H1 (cell line): Measurements from ENCODE around the gene ADTRP. TPM values are rescaled to one million over a fixed set of nuclear protein-coding genes. Genes with fewer than 3 reads are reported as not detected.

Experiments
- CTCF ChIA-PET: fragments of 300-600 bp; sonication (Branson Sonifier 250); formaldehyde crosslinking; loops from one replicate; lab custom pipeline; 2021; ENCODE audit not compliant: partially characterized antibody; lab: Charles Lee
- POLR2A ChIA-PET: fragments of 300-600 bp; sonication (Branson Sonifier 250); formaldehyde crosslinking; loops from one replicate; lab custom pipeline; 2021; ENCODE audit warnings: inconsistent platforms; ENCODE audit not compliant: partially characterized antibody; lab: Charles Lee
- DNase-seq, 2 experiments: peaks; one replicate each; pipeline versions ENCODE4 v3.0.0 to v3.0.0-alpha.2; 2010 to 2022; ENCODE audit warnings: low spot score in 2 of 2, low read depth in 1 of 2, mixed read lengths in 1 of 2
- FAIRE-seq: peaks from 2 replicates; lab custom pipeline; 2011; peaks lifted over from hg19 to GRCh38; lab: Jason Lieb, UNC
- H2AFZ ChIP-seq: 2 replicates; pipeline ENCODE4 v1.8.1; 2012; ENCODE audit warnings: low read length, inconsistent platforms
- H2AK5ac ChIP-seq: 2 replicates; pipeline ENCODE4 v1.6.1; 2013; ENCODE audit warnings: low read depth, low read length
- H2BK120ac ChIP-seq: replicated peaks from 2 replicates; pipeline ENCODE3; 2013; ENCODE audit warnings: low read depth, low read length, inconsistent platforms
- H2BK12ac ChIP-seq: 2 replicates; pipeline ENCODE4 v1.6.1; 2013; ENCODE audit warnings: low read depth, low read length
- H2BK15ac ChIP-seq: 2 replicates; pipeline ENCODE4 v1.6.1; 2013; ENCODE audit warnings: low read length
- H2BK20ac ChIP-seq: 2 replicates; pipeline ENCODE4 v1.6.1; 2013; ENCODE audit warnings: low read length
- H2BK5ac ChIP-seq: 2 replicates; pipeline ENCODE4 v1.6.1; 2013; ENCODE audit warnings: low read depth, low read length
- H3K14ac ChIP-seq: 2 replicates; pipeline ENCODE4 v1.6.1; 2013; ENCODE audit warnings: inconsistent platforms; ENCODE audit not compliant: insufficient read length
- H3K18ac ChIP-seq: 2 replicates; pipeline ENCODE4 v1.6.1; 2013; ENCODE audit warnings: low read length; ENCODE audit errors: extremely low read depth
- H3K23ac ChIP-seq: 2 replicates; pipeline ENCODE4 v1.6.1; 2013; ENCODE audit warnings: inconsistent platforms; ENCODE audit not compliant: insufficient read length
- H3K23me2 ChIP-seq: 2 replicates; pipeline ENCODE4 v1.6.1; 2013; ENCODE audit warnings: low read depth, low read length
- H3K27ac ChIP-seq: 2 replicates; pipeline ENCODE4 v1.6.1; 2011; ENCODE audit warnings: low read depth, low read length, inconsistent platforms
- H3K27me3 ChIP-seq, 4 experiments: replicated peaks in 1 of 4; 1 replicate in 1 of 4; 2 replicates in 3 of 4; pipeline versions ENCODE4 v1.6.1 to v1.8.1; 2011 to 2013; ENCODE audit warnings: low read length in 3 of 4, mild to moderate bottlenecking in 3 of 4, inconsistent platforms in 2 of 4, mixed read lengths in 2 of 4, moderate library complexity in 1 of 4; ENCODE audit not compliant: control insufficient read depth in 3 of 4, insufficient read depth in 3 of 4; ENCODE audit errors: extremely low read depth in 1 of 4
- H3K36me3 ChIP-seq, 4 experiments: 2 replicates each; pipeline versions ENCODE4 v1.6.1 to v1.8.1; 2011 to 2013; ENCODE audit warnings: mild to moderate bottlenecking in 4 of 4, low read length in 3 of 4, moderate library complexity in 2 of 4, control low read depth in 1 of 4, inconsistent platforms in 1 of 4; ENCODE audit not compliant: insufficient read depth in 4 of 4, control insufficient read depth in 2 of 4
- H3K4ac ChIP-seq: replicated peaks from 2 replicates; pipeline ENCODE3; 2013; ENCODE audit warnings: low read length, low read depth, mixed read lengths, inconsistent platforms; ENCODE audit not compliant: insufficient read length
- H3K4me1 ChIP-seq, 4 experiments: replicated peaks in 1 of 4; 1 replicate in 1 of 4; 2 replicates in 3 of 4; pipeline versions ENCODE4 v1.6.1 to v1.8.1; 2011 to 2013; ENCODE audit warnings: low read length in 3 of 4, inconsistent platforms in 2 of 4, mixed read lengths in 1 of 4; ENCODE audit not compliant: insufficient read depth in 4 of 4, control insufficient read depth in 3 of 4
- H3K4me2 ChIP-seq, 2 experiments: 2 replicates each; pipeline versions ENCODE4 v1.6.1 to v1.8.1; 2011 to 2013; ENCODE audit warnings: low read depth in 2 of 2, low read length in 2 of 2, control low read depth in 1 of 2, inconsistent platforms in 1 of 2, mild to moderate bottlenecking in 1 of 2; ENCODE audit not compliant: insufficient read depth in 1 of 2
- H3K4me3 ChIP-seq, 4 experiments: fragments of 200-600, 300-600 bp in 1 of 4; sonication (generic), shearing (Covaris generic), sonication (Bioruptor Twin) in 1 of 4; 2 replicates each; pipeline versions ENCODE4 v1.5.1 to v1.8.1; 2011 to 2016; ENCODE audit warnings: low read length in 4 of 4, low read depth in 3 of 4, control low read depth in 2 of 4, inconsistent platforms in 2 of 4, mild to moderate bottlenecking in 2 of 4, mixed read lengths in 1 of 4, moderate library complexity in 1 of 4; ENCODE audit not compliant: insufficient read depth in 2 of 4; ENCODE audit errors: extremely low read depth in 1 of 4
- H3K56ac ChIP-seq: replicated peaks from 2 replicates; pipeline ENCODE3; 2013; ENCODE audit warnings: low read depth, mild to moderate bottlenecking, mixed read lengths, low read length, inconsistent platforms; ENCODE audit not compliant: insufficient read length
- H3K79me1 ChIP-seq: 2 replicates; pipeline ENCODE4 v1.6.1; 2013; ENCODE audit warnings: low read depth, low read length, control low read depth
- H3K79me2 ChIP-seq, 2 experiments: 2 replicates each; pipeline versions ENCODE4 v1.6.1 to v1.8.1; 2012 to 2013; ENCODE audit warnings: low read length in 2 of 2, mild to moderate bottlenecking in 2 of 2, inconsistent platforms in 1 of 2; ENCODE audit not compliant: insufficient read depth in 2 of 2, control insufficient read depth in 1 of 2
- H3K9ac ChIP-seq, 4 experiments: replicated peaks in 1 of 4; 1 replicate in 1 of 4; 2 replicates in 3 of 4; pipeline versions ENCODE4 v1.6.1 to v1.8.1; 2011 to 2013; ENCODE audit warnings: low read depth in 3 of 4, low read length in 3 of 4, control low read depth in 2 of 4, mild to moderate bottlenecking in 2 of 4, moderate library complexity in 2 of 4, inconsistent platforms in 1 of 4; ENCODE audit errors: extremely low read depth in 1 of 4
- H3K9me3 ChIP-seq, 2 experiments: 2 replicates each; pipeline versions ENCODE4 v1.6.1 to v1.8.1; 2012 to 2013; ENCODE audit warnings: mild to moderate bottlenecking in 2 of 2, moderate library complexity in 2 of 2, control low read depth in 1 of 2, inconsistent platforms in 1 of 2, low read depth in 1 of 2, low read length in 1 of 2, mixed read lengths in 1 of 2; ENCODE audit not compliant: insufficient read depth in 2 of 2
- H4K20me1 ChIP-seq, 2 experiments: replicated peaks in 1 of 2; 2 replicates each; pipeline versions ENCODE3 to v1.8.1; 2011 to 2013; ENCODE audit warnings: inconsistent platforms in 2 of 2, low read length in 2 of 2, mild to moderate bottlenecking in 1 of 2; ENCODE audit not compliant: insufficient read depth in 2 of 2, control insufficient read depth in 1 of 2
- H4K5ac ChIP-seq: 2 replicates; pipeline ENCODE4 v1.6.1; 2013; ENCODE audit warnings: low read length, low read depth, mixed read lengths, inconsistent platforms; ENCODE audit not compliant: insufficient read length
- H4K8ac ChIP-seq: 2 replicates; pipeline ENCODE4 v1.8.0; 2013; ENCODE audit warnings: mild to moderate bottlenecking, moderate library complexity, low read length, inconsistent platforms; ENCODE audit not compliant: insufficient read depth; ENCODE audit errors: extremely low read depth
- H4K91ac ChIP-seq: replicated peaks from 2 replicates; pipeline ENCODE3; 2013; ENCODE audit warnings: low read length, mixed read lengths, inconsistent platforms; ENCODE audit not compliant: insufficient read length
- BRCA1 ChIP-seq: IDR thresholded peaks from 2 replicates; pipeline ENCODE4 v1.6.1; 2012; ENCODE audit warnings: low read depth, low read length, improper control_type of control experiment
- CHD1 ChIP-seq: IDR thresholded peaks from 2 replicates; pipeline ENCODE4 v1.6.1; 2012; ENCODE audit warnings: low read depth, low read length, improper control_type of control experiment
- EZH2 ChIP-seq: fragments of 200-600 bp; sonication (generic); IDR thresholded peaks from 2 replicates; pipeline ENCODE4 v1.7.1; 2012; ENCODE audit warnings: low read depth, mild to moderate bottlenecking, moderate library complexity, low read length, inconsistent platforms; ENCODE audit not compliant: severe bottlenecking
- JUN ChIP-seq: IDR thresholded peaks from 2 replicates; pipeline ENCODE4 v1.6.1; 2011; ENCODE audit warnings: low read depth, mild to moderate bottlenecking, improper control_type of control experiment, low read length
- JUND ChIP-seq: IDR thresholded peaks from 2 replicates; pipeline ENCODE4 v1.6.1; 2011; ENCODE audit warnings: mild to moderate bottlenecking, improper control_type of control experiment, low read length
- KDM4A ChIP-seq: IDR thresholded peaks from one replicate; pipeline ENCODE4 v1.7.1; 2012; ENCODE audit warnings: low read depth, mild to moderate bottlenecking, moderate library complexity, low read length, inconsistent platforms; ENCODE audit not compliant: severe bottlenecking
- NRF1 ChIP-seq: IDR thresholded peaks from 2 replicates; pipeline ENCODE4 v1.6.1; 2011; ENCODE audit warnings: mild to moderate bottlenecking, low read depth, low read length, improper control_type of control experiment
- PHF8 ChIP-seq: fragments of 200-600 bp; sonication (generic); conservative IDR thresholded peaks from 2 replicates; pipeline ENCODE4 v1.7.1; 2012; ENCODE audit warnings: low read depth, mild to moderate bottlenecking, inconsistent platforms, low read length, moderate library complexity
- RBBP5 ChIP-seq: IDR thresholded peaks from 2 replicates; pipeline ENCODE4 v1.7.1; 2012; ENCODE audit warnings: low read depth, mild to moderate bottlenecking, inconsistent platforms, low read length, moderate library complexity, borderline replicate concordance
- SAP30 ChIP-seq: fragments of 300-600 bp; sonication (generic); IDR thresholded peaks from 2 replicates; pipeline ENCODE4 v1.7.1; 2012; ENCODE audit warnings: low read length, moderate library complexity, mild to moderate bottlenecking, inconsistent platforms; ENCODE audit not compliant: insufficient read depth, insufficient replicate concordance
- SRF ChIP-seq: IDR thresholded peaks from 2 replicates; pipeline ENCODE4 v1.6.1; 2011; ENCODE audit warnings: mild to moderate bottlenecking, low read depth, low read length, moderate library complexity
- SUZ12 ChIP-seq: fragments of 200-600 bp; sonication (generic); IDR thresholded peaks from 2 replicates; pipeline ENCODE4 v1.6.1; 2012; ENCODE audit warnings: mild to moderate bottlenecking, inconsistent platforms, low read length, moderate library complexity, mixed read lengths
- TAF1 ChIP-seq: IDR thresholded peaks from 2 replicates; pipeline ENCODE4 v1.6.1; 2011; ENCODE audit warnings: mild to moderate bottlenecking, low read depth, low read length
- TCF12 ChIP-seq: IDR thresholded peaks from 2 replicates; pipeline ENCODE4 v1.6.1; 2011; ENCODE audit warnings: low read depth, mild to moderate bottlenecking, low read length
- WGBS, 2 experiments: shearing (Covaris generic) in 1 of 2; methylation state at CpG; one replicate each; pipeline versions ENCODE4 v1.1.6 to v1.1.7; 2013 to 2015; ENCODE audit warnings: low lambda C conversion rate in 2 of 2, mixed read lengths in 2 of 2, inconsistent platforms in 1 of 2, low coverage in 1 of 2, missing lambda C conversion rate in 1 of 2; ENCODE audit not compliant: insufficient replicate concordance in 2 of 2, insufficient coverage in 1 of 2, insufficient read length in 1 of 2; ENCODE audit errors: extremely low coverage in 1 of 2, missing lambda C conversion rate in 1 of 2; 5-methylcytosine and 5-hydroxymethylcytosine counted together
- polyA plus RNA-seq, 7 experiments: library from polyadenylated mRNA; depleted of rRNA in 3 of 7; stranded (reverse) in 5 of 7; unstranded in 2 of 7; fragments of >200 nt in 5 of 7; fragments of 200-250 nt in 2 of 7; gene quantifications; 1 replicate in 5 of 7; 2 replicates in 1 of 7; 4 replicates in 1 of 7; pipeline versions ENCODE4 v1.2.1 to v1.2.3, GENCODE V29; 2011 to 2013; ENCODE audit warnings: missing spikeins in 2 of 7, mixed read lengths in 2 of 7
- total RNA-seq: library from RNA; stranded (reverse); fragmentation: NEBNext Ultra II Directional; extraction: Animal tissue kit (Norgen Biotek cat#: 25700); gene quantifications from 2 replicates; pipeline ENCODE4 v1.2.1, GENCODE V29; 2021

Gene ADTRP
- total and polyA plus RNA-seq, 2 of the 8 experiments (the other 6 are each of a cell fraction or from before 2014, with no cell fraction given) = 0.08 to 0.45 TPM

- no peaks in the 10 kb centered on the region for H3K36me3 ChIP-seq
- H4K8ac ChIP-seq = no peak overlapping the region
- no peak overlapping the region for H3K4me2 ChIP-seq
- no peak overlapping the region for H2BK12ac ChIP-seq
- H2BK20ac ChIP-seq = no peak overlapping the region
- no peak overlapping the region for H3K4ac ChIP-seq
- no peak overlapping the region for H2AFZ ChIP-seq
- no peak overlapping the region for H3K23ac ChIP-seq
- H3K56ac ChIP-seq = no peak overlapping the region
- H3K27ac ChIP-seq = no peak overlapping the region
- no peak overlapping the region for H2BK5ac ChIP-seq
- no peaks in the 10 kb centered on the region for H3K79me1 ChIP-seq
- no peak for DNase-seq
- TF ChIP-seq KDM4A = no peak
- no peak for TF ChIP-seq JUN
- no peak for TF ChIP-seq BRCA1
- no peak for TF ChIP-seq SAP30
- TF ChIP-seq CHD1 = no peak
- no peak for TF ChIP-seq TAF1
- TF ChIP-seq PHF8 = no peak
- no peak for TF ChIP-seq EZH2
- TF ChIP-seq SRF = no peak
- TF ChIP-seq NRF1 = no peak
- TF ChIP-seq SUZ12 = no peak
- no peak for TF ChIP-seq JUND
- no peak for TF ChIP-seq RBBP5
- no peak for TF ChIP-seq TCF12
- H3K9me3 ChIP-seq = no peaks in the 10 kb centered on the region
- no peak overlapping the region for H3K14ac ChIP-seq
- no peak overlapping the region for H2BK120ac ChIP-seq
- no peak overlapping the region for H3K9ac ChIP-seq
- no peaks in the 10 kb centered on the region for H3K4me1 ChIP-seq
- H4K20me1 ChIP-seq = no peaks in the 10 kb centered on the region
- CTCF ChIA-PET = no interaction called here
- H2AK5ac ChIP-seq = no peak overlapping the region
- H3K23me2 ChIP-seq = no peaks in the 10 kb centered on the region; the same call in 1 of the 2 replicates
- no peak overlapping the region for H3K18ac ChIP-seq
- POLR2A ChIA-PET = no interaction called here
- H3K79me2 ChIP-seq = no peaks in the 10 kb centered on the region
- H2BK15ac ChIP-seq = no peak overlapping the region
- 86% methylated on average over 3 of the region's 3 CpGs; no CpG with 5 or more reads in 1 of the 2 experiments for WGBS, 2 experiments
- H3K27me3 ChIP-seq = no peaks in the 10 kb centered on the region
- H4K91ac ChIP-seq = no peak overlapping the region
- H3K4me3 ChIP-seq = no peak overlapping the region
- FAIRE-seq = no peak
- no peak overlapping the region for H4K5ac ChIP-seq
Observed at GRCh38 chr6:11821781-11822180, 43.2 kb upstream of the ADTRP start.
